Ovary (tissue), 9 donors: ENCODE results near the gene USP30. TPM values are rescaled to one million over a fixed set of nuclear protein-coding genes. Genes with fewer than 3 reads are reported as not detected.
A peak's percentile ranks its signal among the peaks of the same experiment; 100 is the strongest.

Source experiments
- DNase-seq, 5 donors: peaks; one replicate each; pipeline ENCODE4 v3.0.0-alpha.2; 2019 to 2020
- H3K27ac ChIP-seq, 2 donors: fragments of 200-600 bp; one replicate each; pipeline versions ENCODE4 v1.5.1 to v1.8.0; 2019 to 2022
- H3K27me3 ChIP-seq: fragments of 200-600 bp; one replicate; pipeline ENCODE4 v1.8.0; 2022
- H3K36me3 ChIP-seq: fragments of 200-600 bp; sonication (generic); one replicate; pipeline ENCODE4 v1.5.1; 2019
- H3K4me1 ChIP-seq: one replicate; pipeline ENCODE4 v1.8.1; 2013; ENCODE audit warnings: mild to moderate bottlenecking, moderate library complexity; ENCODE audit not compliant: insufficient read depth
- H3K4me3 ChIP-seq: fragments of 200-600 bp; sonication (generic); one replicate; pipeline ENCODE4 v1.5.1; 2017
- H3K9me3 ChIP-seq, 2 donors: fragments of 200-600 bp in 1 of 2; sonication (generic) in 1 of 2; one replicate each; pipeline versions ENCODE4 v1.5.1 to v1.8.1; 2013 to 2019; ENCODE audit warnings: mild to moderate bottlenecking in 1 of 2, moderate library complexity in 1 of 2
- EP300 ChIP-seq: sonication (generic); formaldehyde crosslinking; IDR thresholded peaks from one replicate; pipeline ENCODE4 v1.6.1; 2017; ENCODE audit warnings: antibody characterized with exemption
- POLR2A ChIP-seq: fragments of 450-650 bp; IDR thresholded peaks from one replicate; pipeline ENCODE4 v1.6.1; 2017; ENCODE audit warnings: antibody characterized with exemption, mild to moderate bottlenecking, moderate library complexity
- WGBS, 3 donors: extraction: QIAGEN DNeasy Blood & Tissue Kit in 1 of 3; methylation state at CpG; one replicate each; pipeline versions ENCODE4 v1.1.5 to v1.1.7; 2013 to 2017; 5-methylcytosine and 5-hydroxymethylcytosine counted together
- intact Hi-C, 4 donors: fragments of 100-400 bp; cut with DNase I; formaldehyde crosslinking; loops; one replicate each; pipeline versions ENCODE4 v1.11.0 to v1.15.1; 2022 to 2023
- polyA plus RNA-seq, 2 donors: library from polyadenylated mRNA; stranded (reverse); fragments of 200-250 nt in 1 of 2; fragments of 350-450 nt in 1 of 2; fragmentation: Illumina TruSeq in 1 of 2; extraction: RNeasy Lipid Tissue Mini Kit (QIAGEN cat#74804) in 1 of 2; gene quantifications; one replicate each; pipeline ENCODE4 v1.2.3, GENCODE V29; 2013 to 2014
- total RNA-seq, 7 donors: library from RNA; depleted of rRNA in 2 of 7; stranded (reverse); fragments of >200 nt in 2 of 7; fragmentation: NEBNext Ultra II Directional in 3 of 7; extraction: Animal tissue kit (Norgen Biotek cat#: 25700) in 3 of 7; gene quantifications; one replicate each; pipeline versions ENCODE4 v1.1.0 to v1.2.4, GENCODE V29; 2016 to 2023
- TF ChIP-seq, protein P1 (sequence below), 3 donors: fragments of 450-650 bp in 2 of 3; fragments of 200-600 bp in 1 of 3; IDR thresholded peaks; one replicate each; pipeline versions ENCODE4 v1.5.1 to v1.8.0; 2016 to 2022; ENCODE audit warnings: antibody characterized with exemption in 3 of 3, mild to moderate bottlenecking in 1 of 3
- donor health status: DM: no; HTN: no; CAD: no; lungs with moderate emphysema.
- donor health status: DM: no; HTN: no; CAD: no.
- donor health status: Bipolar disorder and iron deficiency.
- donor health status: DM: yes; HTN: yes; CAD: no.
- donor health status: DM: no; HTN: no; CAD: no.
- donor health status: DM: yes; HTN: yes; CAD: no.

Gene USP30
- total and polyA plus RNA-seq, 9 donors, result 11.8 to 27.1 (median 21.0) TPM

DNA sequence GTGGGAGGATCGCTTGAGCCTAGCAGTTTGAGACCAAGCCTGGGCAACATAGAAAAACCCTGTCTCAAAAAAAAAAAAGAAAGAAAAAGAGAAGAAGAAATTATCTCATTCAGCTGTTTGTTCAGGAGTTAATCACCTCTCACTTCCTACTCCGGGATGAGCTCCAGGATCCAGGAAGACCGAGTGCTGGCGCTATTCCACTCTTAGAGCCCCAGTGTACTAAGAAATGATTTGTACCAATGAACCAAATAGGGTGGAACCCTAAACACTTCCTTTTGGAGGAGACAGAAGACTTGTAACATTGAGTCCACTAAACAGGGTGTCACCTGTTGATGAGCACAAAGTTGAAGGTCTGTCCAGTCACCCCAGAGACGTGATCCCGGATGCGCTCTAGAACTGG is 37.3 kb downstream of the USP30 start:
- Histone ChIP-seq H3K4me3 (no peak overlapping the region), H3K36me3 (no peaks in the 10 kb centered on the region), H3K4me1 (peaks cover 3% of the 10 kb centered on the region), H3K27ac (no peak overlapping the region), H3K9me3 (no peaks in the 10 kb centered on the region), H3K27me3 (no peaks in the 10 kb centered on the region)
- intact Hi-C loops, result loop anchor here (5.0 to 10.0 kb wide), 5 partner anchors 235 to 525 kb away; partner anchors contain the start of genes ISCU (in 1 of the 4), SART3 (in 1 of the 4) and SSH1 (in 1 of the 4)
- TF ChIP-seq EP300 (no peak), POLR2A (no peak)
- TF ChIP-seq, protein P1, sequence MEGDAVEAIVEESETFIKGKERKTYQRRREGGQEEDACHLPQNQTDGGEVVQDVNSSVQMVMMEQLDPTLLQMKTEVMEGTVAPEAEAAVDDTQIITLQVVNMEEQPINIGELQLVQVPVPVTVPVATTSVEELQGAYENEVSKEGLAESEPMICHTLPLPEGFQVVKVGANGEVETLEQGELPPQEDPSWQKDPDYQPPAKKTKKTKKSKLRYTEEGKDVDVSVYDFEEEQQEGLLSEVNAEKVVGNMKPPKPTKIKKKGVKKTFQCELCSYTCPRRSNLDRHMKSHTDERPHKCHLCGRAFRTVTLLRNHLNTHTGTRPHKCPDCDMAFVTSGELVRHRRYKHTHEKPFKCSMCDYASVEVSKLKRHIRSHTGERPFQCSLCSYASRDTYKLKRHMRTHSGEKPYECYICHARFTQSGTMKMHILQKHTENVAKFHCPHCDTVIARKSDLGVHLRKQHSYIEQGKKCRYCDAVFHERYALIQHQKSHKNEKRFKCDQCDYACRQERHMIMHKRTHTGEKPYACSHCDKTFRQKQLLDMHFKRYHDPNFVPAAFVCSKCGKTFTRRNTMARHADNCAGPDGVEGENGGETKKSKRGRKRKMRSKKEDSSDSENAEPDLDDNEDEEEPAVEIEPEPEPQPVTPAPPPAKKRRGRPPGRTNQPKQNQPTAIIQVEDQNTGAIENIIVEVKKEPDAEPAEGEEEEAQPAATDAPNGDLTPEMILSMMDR (IDR thresholded peaks at IDR 0.05), result no peak
- no peak for DNase-seq
- 70 to 78% (median 76%) methylated on average over 7 of the region's 7 CpGs for WGBS, 3 donors

DNA sequence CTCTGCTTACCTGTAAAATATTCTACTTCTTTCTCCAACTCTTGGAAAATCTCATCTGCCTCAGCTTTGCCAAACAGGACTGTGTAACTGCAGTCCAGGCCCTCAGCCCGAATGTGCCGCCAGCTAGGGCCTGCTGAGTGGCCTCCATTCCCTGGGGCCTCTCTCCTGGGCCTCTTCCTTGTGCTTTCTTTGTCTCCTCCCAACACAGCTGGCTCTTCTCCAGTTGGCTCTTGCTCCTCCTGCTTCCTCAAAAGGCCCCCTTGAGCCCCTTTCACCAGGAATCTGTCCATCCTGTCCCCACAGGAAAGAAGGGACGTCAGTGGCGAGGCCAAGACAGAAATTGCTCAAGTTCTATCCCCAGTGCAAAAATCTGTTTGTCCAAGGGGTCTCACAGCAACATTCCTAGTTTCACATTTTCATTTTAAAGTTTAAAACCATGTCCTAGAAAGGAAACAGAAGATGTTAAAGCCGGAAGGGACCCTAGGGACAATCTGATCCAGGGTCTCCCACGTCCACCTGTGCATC is 40.2 kb downstream of the USP30 start:
- no peak for DNase-seq
- Histone ChIP-seq H3K9me3 (no peaks in the 10 kb centered on the region), H3K36me3 (no peaks in the 10 kb centered on the region), H3K4me1 (peaks cover 6% of the 10 kb centered on the region), H3K4me3 (peak overlapping the region; percentile 48), H3K27me3 (no peaks in the 10 kb centered on the region), H3K27ac (peak overlapping the region in 1 of 2 donors; percentile 63)
- TF ChIP-seq, protein P1 (IDR thresholded peaks at IDR 0.05), result no peak
- TF ChIP-seq EP300 (no peak), POLR2A (no peak)
- intact Hi-C loops, result loop anchor here (5.0 to 10.0 kb wide), 5 partner anchors 238 to 528 kb away; partner anchors contain the start of genes ISCU (in 1 of the 4), SART3 (in 1 of the 4) and SSH1 (in 1 of the 4)
- 38 to 47% (median 44%) methylated on average over 6 of the region's 6 CpGs for WGBS, 3 donors

DNA sequence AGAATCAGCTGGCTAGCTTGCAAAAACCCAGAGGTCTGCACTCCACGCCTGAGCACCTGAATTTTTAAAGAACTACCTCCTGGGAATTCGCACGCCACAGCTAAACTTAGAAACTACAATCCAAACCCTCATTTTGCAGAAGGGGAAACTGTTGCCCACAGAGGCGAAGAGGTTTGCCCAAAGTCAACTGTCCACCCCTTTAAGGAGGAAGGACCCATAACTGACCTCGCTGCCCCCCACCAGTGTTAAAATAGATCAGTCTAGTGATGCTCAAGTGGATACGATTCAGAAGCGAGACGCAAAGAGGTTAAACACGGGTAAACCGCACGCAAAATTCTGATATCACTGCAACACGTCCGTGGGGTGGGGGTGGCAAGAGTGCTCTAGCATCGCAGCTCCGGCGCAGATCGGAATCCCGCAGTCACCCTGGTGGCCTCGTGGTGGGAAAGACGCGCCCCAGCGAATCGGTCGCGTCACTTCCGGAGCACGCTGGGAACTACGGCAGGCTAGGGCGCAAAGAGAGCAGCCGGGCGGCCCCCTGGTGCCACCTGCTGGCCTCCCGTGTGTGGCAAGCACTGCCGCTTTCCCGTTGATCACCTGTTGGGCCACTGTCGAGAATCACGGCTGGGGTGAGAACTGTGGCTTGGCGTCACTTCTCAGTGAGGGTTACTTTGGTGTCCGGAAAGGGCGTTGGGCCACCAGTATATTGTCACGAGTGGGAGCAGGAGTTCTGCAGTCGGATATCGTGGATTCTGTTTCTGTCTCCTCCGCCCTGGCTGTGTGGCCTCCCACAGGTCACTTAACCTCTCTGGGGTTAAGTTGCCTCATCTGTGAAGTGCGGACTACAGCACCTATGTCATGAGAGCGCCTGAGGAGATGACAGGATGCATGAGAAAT is 40.9 kb downstream of the USP30 start, which contains the start of gene ALKBH2:
Gene ALKBH2, minus strand, starts transcription at position 451 of the 897 bp plus-strand sequence. CDS start 686 bp downstream, outside the sequence.
- intact Hi-C loops, result loop anchor here (5.0 to 10.0 kb wide), 5 partner anchors 238 to 528 kb away; partner anchors contain the start of genes ISCU (in 1 of the 4), SART3 (in 1 of the 4) and SSH1 (in 1 of the 4)
- H3K4me1 ChIP-seq, result peaks cover 7% of the 10 kb centered on the region
- TF ChIP-seq, protein P1 (IDR thresholded peaks at IDR 0.05), result peak; percentile 96 to 98 (median 97)
- peak; percentile 79 for TF ChIP-seq EP300
- TF ChIP-seq POLR2A, result peak; percentile 27
- H3K27ac ChIP-seq, result peak within 1 kb of the TSS in 1 of 2 donors; percentile 63
- H3K36me3 ChIP-seq, result no peaks in the 10 kb centered on the region
- no peaks in the 10 kb centered on the region for H3K27me3 ChIP-seq
- peak; percentile 89 to 95 (median 93) for DNase-seq
- WGBS, 3 donors, result 2 to 4% (median 3%) methylated on average over 45 of the region's 45 CpGs
- no peaks in the 10 kb centered on the region for H3K9me3 ChIP-seq
- peak within 1 kb of the TSS; percentile 48 for H3K4me3 ChIP-seq

DNA sequence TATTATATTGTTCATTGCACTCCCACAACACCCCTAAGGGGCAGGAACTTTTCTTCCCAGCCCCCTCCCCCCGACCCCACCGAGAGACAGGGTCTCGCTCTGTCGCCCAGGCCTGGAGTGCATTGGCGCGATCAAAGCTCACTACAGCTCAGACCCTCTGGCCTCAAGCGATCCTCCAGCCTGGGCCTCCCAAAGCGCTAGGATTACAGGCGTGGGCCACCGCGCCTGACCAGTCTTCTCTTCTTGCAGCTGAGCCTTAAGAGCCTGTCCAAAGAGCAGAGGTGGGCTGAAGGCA is 44.7 kb downstream of the USP30 start:
- TF ChIP-seq, protein P1 (IDR thresholded peaks at IDR 0.05), result no peak
- no peak for TF ChIP-seq EP300
- no peak for TF ChIP-seq POLR2A
- peaks cover 7% of the 10 kb centered on the region for H3K4me1 ChIP-seq
- H3K4me3 ChIP-seq, result peak overlapping the region; percentile 32
- no peaks in the 10 kb centered on the region for H3K27me3 ChIP-seq
- no peak for DNase-seq
- WGBS, 3 donors, result 17 to 27% (median 23%) methylated on average over 11 of the region's 11 CpGs
- no peak overlapping the region for H3K27ac ChIP-seq
- no peaks in the 10 kb centered on the region for H3K36me3 ChIP-seq
- intact Hi-C loops, result loop anchor here in 3 of 4 donors (5.0 to 10.0 kb wide), 5 partner anchors 242 to 535 kb away; partner anchors contain the start of genes ISCU (in 2 of the 3), SART3 (in 2 of the 3) and SSH1 (in 1 of the 3)
- no peaks in the 10 kb centered on the region for H3K9me3 ChIP-seq
